Tibial artery (tissue), 4 donors: ENCODE measurements around the gene NFATC2IP.

Source experiments
- DNase-seq, 2 donors: peaks; one replicate each; pipeline ENCODE4 v3.0.0-alpha.2; 2019
- H3K27ac ChIP-seq, 2 donors: fragments of 200-600 bp; sonication (generic) in 1 of 2; 1 replicate in 1 of 2; 2 replicates in 1 of 2; pipeline ENCODE4 v1.5.1; 2018 to 2019; ENCODE audit warnings: mild to moderate bottlenecking in 1 of 2
- H3K27me3 ChIP-seq, 2 donors: fragments of 200-600 bp; sonication (generic) in 1 of 2; one replicate each; pipeline versions ENCODE4 v1.5.1 to v1.6.0; 2016 to 2019
- H3K36me3 ChIP-seq, 3 donors: fragments of 200-600 bp; sonication (generic) in 2 of 3; one replicate each; pipeline ENCODE4 v1.5.1; 2016 to 2019; ENCODE audit warnings: mild to moderate bottlenecking in 2 of 3
- H3K4me1 ChIP-seq, 4 donors: fragments of 200-600 bp; sonication (generic) in 2 of 4; 1 replicate in 3 of 4; 2 replicates in 1 of 4; pipeline ENCODE4 v1.5.1; 2016 to 2019
- H3K4me3 ChIP-seq, 2 donors: fragments of 200-600 bp; sonication (generic) in 1 of 2; 1 replicate in 1 of 2; 2 replicates in 1 of 2; pipeline ENCODE4 v1.5.1; 2018 to 2019; ENCODE audit warnings: mild to moderate bottlenecking in 2 of 2
- H3K9me3 ChIP-seq, 3 donors: fragments of 200-600 bp; sonication (generic) in 1 of 3; one replicate each; pipeline ENCODE4 v1.5.1; 2016 to 2019
- CTCF ChIP-seq, 2 experiments: fragments of 200-600 bp in 1 of 2; fragments of 450-650 bp in 1 of 2; IDR thresholded peaks; one replicate each; pipeline ENCODE4 v1.5.1; 2017 to 2019; ENCODE audit warnings: antibody characterized with exemption in 2 of 2, mild to moderate bottlenecking in 1 of 2, moderate library complexity in 1 of 2
- intact Hi-C: fragments of 100-400 bp; cut with DNase I; formaldehyde crosslinking; loops from one replicate; pipeline ENCODE4 v1.15.0; 2023; ENCODE audit warnings: low total_unique reads

NFATC2IP gene

DNA sequence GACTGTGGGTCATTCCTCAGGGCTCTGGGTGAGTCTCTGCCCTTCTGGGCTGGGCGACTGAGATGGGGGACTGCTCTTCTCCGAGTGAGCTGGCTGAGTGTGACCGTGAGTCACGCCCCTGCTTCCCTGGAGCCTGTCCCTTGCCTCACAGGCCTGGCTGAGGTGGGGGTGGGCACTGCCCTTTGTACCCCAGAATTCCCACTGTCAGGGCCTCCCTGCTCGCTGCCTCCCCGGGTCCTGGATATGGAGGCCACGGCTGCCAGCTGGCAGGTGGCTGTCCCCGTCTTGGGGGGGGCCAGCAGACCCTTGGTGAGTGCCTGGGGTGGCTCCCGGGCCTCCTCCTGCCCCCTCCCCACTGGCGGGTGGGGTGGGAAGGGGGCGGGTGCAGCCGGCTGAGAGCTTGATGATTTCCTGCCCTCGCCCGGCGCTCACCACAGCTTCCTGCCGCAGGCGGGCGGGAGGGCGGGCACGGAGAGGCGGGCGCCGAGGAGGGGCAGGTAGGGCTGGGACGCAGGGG, 33.9 kb downstream of the NFATC2IP start, which contains the start of gene LAT:
Gene LAT (plus strand): TSS at position 434 of the 517 bp plus-strand sequence. CDS start 366 bp downstream, outside the sequence.
- H3K27ac ChIP-seq: no peak within 1 kb of the TSS
- no peak for TF ChIP-seq CTCF (IDR thresholded peaks at IDR 0.05)
- H3K9me3 ChIP-seq: peaks cover 0 to 7% (median 6%) of the 10 kb centered on the region in 3 donors
- H3K4me3 ChIP-seq: no peak within 1 kb of the TSS
- no peak for DNase-seq
- H3K27me3 ChIP-seq: no peaks in the 10 kb centered on the region
- intact Hi-C loops: no loop called here
- H3K4me1 ChIP-seq: no peaks in the 10 kb centered on the region
- H3K36me3 ChIP-seq: peaks cover 52 to 100% (median 88%) of the 10 kb centered on the region in 3 donors

GRCh38 chr16:28985211-28986041, 34.7 kb downstream of the NFATC2IP start:
- no peak for DNase-seq
- TF ChIP-seq CTCF (IDR thresholded peaks at IDR 0.05): no peak
- peaks cover 0 to 7% (median 6%) of the 10 kb centered on the region in 3 donors for H3K9me3 ChIP-seq
- H3K27me3 ChIP-seq: no peaks in the 10 kb centered on the region
- H3K36me3 ChIP-seq: peaks cover 52 to 100% (median 83%) of the 10 kb centered on the region in 3 donors
- H3K4me1 ChIP-seq: no peaks in the 10 kb centered on the region
- intact Hi-C loops: no loop called here
- no peak overlapping the region for H3K4me3 ChIP-seq
- no peak overlapping the region for H3K27ac ChIP-seq

DNA sequence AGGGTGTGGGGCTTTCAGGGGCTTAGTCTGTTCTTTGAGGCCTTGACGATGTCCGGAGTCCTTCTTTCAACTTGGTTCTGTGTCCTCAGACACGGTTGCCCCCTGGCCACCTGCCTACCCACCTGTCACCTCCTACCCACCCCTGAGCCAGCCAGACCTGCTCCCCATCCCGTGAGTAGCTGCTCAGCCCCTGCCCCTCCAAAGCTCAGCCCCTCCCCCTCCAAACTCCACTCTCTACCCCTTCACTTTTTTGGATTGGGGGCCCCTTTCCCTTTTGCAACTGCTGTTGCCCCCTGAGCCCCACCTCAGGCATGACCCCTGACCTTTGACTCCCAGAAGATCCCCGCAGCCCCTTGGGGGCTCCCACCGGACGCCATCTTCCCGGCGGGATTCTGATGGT, 35.3 kb downstream of the NFATC2IP start:
- TF ChIP-seq CTCF (IDR thresholded peaks at IDR 0.05): no peak
- DNase-seq: no peak
- no peaks in the 10 kb centered on the region for H3K4me1 ChIP-seq
- H3K27me3 ChIP-seq: no peaks in the 10 kb centered on the region
- H3K36me3 ChIP-seq: peaks cover 47 to 98% (median 77%) of the 10 kb centered on the region in 3 donors
- intact Hi-C loops: no loop called here
- peaks cover 0 to 7% (median 6%) of the 10 kb centered on the region in 3 donors for H3K9me3 ChIP-seq
- H3K4me3 ChIP-seq: no peak overlapping the region
- no peak overlapping the region for H3K27ac ChIP-seq

- H3K4me3 ChIP-seq: no peak overlapping the region
- peaks cover 43 to 94% (median 72%) of the 10 kb centered on the region in 3 donors for H3K36me3 ChIP-seq
These were observed 35.8 kb downstream of the NFATC2IP start for GRCh38 chr16:28986492-28986891.

More at GRCh38 chr16:28986492-28986891, 35.8 kb downstream of the NFATC2IP start:
- Histone ChIP-seq H3K9me3 (peaks cover 0 to 7% (median 6%) of the 10 kb centered on the region in 3 donors), H3K4me1 (no peaks in the 10 kb centered on the region), H3K27me3 (no peaks in the 10 kb centered on the region), H3K27ac (no peak overlapping the region)
- intact Hi-C loops: no loop called here
- TF ChIP-seq CTCF (IDR thresholded peaks at IDR 0.05): no peak
- no peak for DNase-seq
